NB4 (cell line): ENCODE results near the gene FIS1.
"Not testable (repeated sequence)": the region's sequence is repeated elsewhere in the genome, so short reads cannot be mapped to it uniquely, and the experiment has no call there.

Experiments used
- POLR2A ChIP-seq: IDR thresholded peaks from 2 replicates; pipeline ENCODE4 v1.6.1; 2011; ENCODE audit warnings: mild to moderate bottlenecking; ENCODE audit not compliant: insufficient read length; ENCODE audit errors: extremely low read depth
- TF ChIP-seq, protein P1 (sequence below): IDR thresholded peaks from one replicate; pipeline ENCODE4 v1.5.1; 2012; ENCODE audit warnings: low read depth, low read length
- TF ChIP-seq, protein P2 (sequence below): IDR thresholded peaks from 2 replicates; pipeline ENCODE4 v1.6.1; 2011; ENCODE audit warnings: low read depth, low read length

DNA sequence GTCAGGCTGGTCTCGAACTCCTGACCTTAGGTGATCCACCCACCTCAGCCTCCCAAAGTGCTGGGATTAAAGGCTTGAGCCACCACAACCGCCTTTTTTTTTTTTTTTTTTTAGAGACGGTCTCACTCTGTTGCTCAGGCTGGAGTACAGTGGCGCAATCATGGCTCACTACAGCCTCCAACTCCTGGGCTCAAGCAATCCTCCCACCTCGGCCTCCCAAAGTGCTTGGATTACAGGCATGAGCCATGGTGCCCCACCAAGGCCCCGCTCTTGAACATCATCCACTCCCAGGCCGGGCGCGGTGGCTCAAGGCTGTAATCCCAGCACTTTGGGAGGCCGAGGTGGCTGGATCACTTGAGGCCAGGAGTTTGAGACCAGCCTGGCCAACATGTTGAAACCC lies 45.4 kb downstream of the FIS1 start:
- TF ChIP-seq POLR2A, result not testable (repeated sequence)
- TF ChIP-seq, protein P1, sequence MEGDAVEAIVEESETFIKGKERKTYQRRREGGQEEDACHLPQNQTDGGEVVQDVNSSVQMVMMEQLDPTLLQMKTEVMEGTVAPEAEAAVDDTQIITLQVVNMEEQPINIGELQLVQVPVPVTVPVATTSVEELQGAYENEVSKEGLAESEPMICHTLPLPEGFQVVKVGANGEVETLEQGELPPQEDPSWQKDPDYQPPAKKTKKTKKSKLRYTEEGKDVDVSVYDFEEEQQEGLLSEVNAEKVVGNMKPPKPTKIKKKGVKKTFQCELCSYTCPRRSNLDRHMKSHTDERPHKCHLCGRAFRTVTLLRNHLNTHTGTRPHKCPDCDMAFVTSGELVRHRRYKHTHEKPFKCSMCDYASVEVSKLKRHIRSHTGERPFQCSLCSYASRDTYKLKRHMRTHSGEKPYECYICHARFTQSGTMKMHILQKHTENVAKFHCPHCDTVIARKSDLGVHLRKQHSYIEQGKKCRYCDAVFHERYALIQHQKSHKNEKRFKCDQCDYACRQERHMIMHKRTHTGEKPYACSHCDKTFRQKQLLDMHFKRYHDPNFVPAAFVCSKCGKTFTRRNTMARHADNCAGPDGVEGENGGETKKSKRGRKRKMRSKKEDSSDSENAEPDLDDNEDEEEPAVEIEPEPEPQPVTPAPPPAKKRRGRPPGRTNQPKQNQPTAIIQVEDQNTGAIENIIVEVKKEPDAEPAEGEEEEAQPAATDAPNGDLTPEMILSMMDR, result not testable (repeated sequence)
- TF ChIP-seq, protein P2, sequence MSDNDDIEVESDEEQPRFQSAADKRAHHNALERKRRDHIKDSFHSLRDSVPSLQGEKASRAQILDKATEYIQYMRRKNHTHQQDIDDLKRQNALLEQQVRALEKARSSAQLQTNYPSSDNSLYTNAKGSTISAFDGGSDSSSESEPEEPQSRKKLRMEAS, result not testable (repeated sequence)
